NCI-H1048 (cell line): ENCODE measurements around the gene ELMO3.

Source experiments
- DNase-seq: peaks from one replicate; lab custom pipeline; 2025; lab: John Stamatoyannopoulos, UW

Gene ELMO3

GRCh38 chr16:67226295-67226803, 27.4 kb downstream of the ELMO3 start:
- no peak for DNase-seq

GRCh38 chr16:67226804-67227566, 28.1 kb downstream of the ELMO3 start, which contains the start of gene TMEM208:
Gene TMEM208, plus strand, starts transcription at chr16:67227130. Its CDS starts 89 bp downstream, at chr16:67227219.
- DNase-seq = peak; percentile 71

GRCh38 chr16:67227567-67227921, 28.6 kb downstream of the ELMO3 start:
- no peak for DNase-seq

DNA sequence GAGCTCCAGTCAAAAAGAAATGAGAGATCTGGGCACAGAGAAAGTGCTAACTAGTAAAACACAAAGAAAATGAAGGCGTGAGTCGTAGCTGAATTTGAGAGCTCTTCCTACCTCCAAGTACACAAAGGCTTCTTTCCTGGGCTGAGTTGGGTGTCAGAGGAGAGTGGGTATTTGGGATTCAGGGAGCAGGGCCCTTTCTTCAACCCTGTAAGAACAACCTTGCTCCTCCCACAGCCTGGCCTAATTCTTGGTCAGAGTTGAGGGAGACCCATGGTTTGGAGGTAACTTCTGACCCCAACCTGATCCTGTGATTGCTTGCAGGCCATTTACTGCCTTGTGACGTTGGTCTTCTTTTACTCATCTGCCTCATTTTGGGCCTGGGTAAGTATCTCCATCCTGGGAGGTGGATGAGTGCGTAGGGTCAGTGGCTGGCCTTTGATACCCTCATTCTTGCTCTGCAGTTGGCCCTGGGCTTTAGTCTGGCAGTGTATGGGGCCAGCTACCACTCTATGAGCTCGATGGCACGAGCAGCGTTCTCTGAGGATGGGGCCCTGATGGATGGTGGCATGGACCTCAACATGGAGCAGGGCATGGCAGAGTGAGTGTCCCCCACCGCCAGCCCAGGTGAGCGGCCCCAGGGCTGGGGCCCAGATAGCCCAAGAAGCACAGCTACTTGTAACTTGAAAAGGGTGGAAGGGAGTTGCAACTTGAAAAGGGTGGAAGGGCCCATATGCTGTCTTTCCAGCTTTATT, 29.3 kb downstream of the ELMO3 start:
- DNase-seq = no peak

GRCh38 chr16:67228905-67229304, 30.0 kb downstream of the ELMO3 start:
- DNase-seq = no peak

GRCh38 chr16:67229906-67230808, 31.2 kb downstream of the ELMO3 start:
- DNase-seq = no peak

DNA sequence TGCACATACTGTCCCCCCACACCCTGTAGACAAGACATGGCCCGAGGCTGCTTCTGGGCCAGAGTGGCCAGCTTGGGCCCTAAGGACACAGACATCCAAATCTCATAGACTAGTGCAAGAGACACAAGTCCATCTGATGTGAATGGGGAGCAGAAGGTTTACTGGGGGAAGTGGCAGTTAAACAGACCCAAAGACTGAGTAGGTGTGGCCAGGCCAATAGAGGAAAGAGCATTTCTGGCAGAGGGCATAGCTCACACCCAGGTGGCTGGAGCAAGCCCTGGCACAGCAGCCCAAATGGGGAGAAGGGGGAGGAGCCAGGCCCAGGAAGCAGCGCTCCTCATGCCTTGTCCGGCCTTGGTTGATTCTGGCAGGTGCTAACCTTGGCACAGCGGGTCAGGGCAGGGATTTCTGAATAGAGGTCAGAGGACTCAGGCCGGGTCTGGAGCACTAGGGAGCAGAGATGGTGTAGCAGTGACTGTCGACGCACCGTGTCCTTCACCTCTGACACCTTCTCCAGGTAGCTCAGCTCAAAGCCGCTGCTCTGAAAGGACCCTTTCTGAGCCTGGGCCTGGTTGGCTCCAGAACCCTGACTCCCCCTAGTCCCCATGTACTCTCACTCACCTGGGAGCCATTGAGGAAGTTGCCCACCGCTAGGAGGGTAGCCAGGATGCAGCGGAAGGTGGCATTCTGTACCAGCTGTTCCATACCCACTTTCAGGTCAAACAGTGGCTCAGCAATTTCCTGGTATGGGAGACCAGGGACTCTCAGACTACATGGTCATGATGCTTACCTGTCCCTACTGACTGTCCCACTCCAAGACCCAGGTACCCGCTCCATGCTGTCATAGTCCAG, 32.1 kb downstream of the ELMO3 start:
- DNase-seq = no peak

DNA sequence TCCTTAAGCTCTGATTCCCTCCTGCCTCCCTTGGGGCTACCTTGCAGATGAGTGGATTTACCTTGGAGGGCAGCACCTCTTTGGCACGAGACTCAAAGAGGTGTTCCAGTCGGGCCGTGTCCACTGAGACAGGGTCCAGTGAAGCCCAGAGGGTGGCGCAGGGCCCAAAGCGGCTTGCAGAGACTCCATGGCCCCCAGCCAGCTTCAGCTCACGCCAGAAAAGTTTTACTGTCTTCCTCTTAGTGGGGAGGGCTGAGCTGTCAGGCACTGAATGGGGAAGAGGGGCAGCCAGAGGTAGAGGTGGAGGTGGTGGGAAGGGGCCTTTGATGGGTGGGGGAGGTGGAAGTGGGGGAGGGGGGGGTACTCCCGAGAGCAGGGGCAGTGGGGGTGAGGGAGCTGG, 34.7 kb downstream of the ELMO3 start:
- DNase-seq = no peak

GRCh38 chr16:67234180-67234597, 35.3 kb downstream of the ELMO3 start:
- DNase-seq = no peak

GRCh38 chr16:67235816-67236562, 37.1 kb downstream of the ELMO3 start:
- DNase-seq = no peak

DNA sequence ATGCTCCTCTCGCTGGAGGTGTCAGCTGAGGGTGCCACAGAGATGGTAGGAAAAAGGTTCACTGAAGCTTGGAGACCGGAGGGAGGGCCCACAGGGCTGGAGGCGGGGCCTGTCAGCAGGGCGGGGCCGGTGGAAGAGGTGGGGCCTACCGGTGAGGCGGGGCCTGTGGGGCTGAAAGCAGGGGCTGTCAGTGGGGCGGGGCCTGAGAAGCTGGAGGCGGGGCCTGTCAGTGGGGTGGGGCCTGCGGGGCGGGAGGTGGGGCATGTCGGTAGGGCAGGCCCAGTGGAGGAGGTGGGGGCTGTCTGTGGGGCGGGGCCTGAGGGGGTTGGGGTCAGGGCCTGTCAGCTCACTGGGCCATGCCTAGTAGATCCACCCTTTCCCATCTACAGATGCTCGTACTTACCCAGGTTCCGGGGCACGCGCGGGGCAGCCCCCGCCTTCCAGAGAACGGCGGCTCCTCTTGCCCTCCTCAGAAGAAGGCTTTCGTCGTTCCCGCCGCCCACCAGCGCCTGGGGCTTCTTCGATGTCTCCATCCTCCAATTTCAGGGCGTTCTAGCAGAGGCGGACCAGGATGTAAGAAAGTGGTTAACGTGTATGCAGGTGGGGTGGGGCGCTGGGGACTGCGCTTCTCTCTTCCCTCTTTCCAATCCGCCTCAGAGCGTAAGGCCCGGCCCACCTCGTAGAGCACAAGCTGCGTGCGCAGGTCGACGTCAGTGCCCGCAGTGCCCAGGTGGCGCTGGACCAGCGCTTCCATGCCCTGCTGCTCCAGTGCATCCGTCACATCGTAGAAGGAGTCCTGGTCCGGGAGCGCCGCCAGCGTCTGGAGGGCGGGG, 37.8 kb downstream of the ELMO3 start:
- DNase-seq = no peak

GRCh38 chr16:67237396-67238277, 38.7 kb downstream of the ELMO3 start:
- DNase-seq = no peak

- DNase-seq = no peak
These were observed 39.3 kb downstream of the ELMO3 start for GRCh38 chr16:67238278-67238575.

- no peak for DNase-seq
These were observed 40.0 kb downstream of the ELMO3 start for GRCh38 chr16:67238806-67239470.

DNA sequence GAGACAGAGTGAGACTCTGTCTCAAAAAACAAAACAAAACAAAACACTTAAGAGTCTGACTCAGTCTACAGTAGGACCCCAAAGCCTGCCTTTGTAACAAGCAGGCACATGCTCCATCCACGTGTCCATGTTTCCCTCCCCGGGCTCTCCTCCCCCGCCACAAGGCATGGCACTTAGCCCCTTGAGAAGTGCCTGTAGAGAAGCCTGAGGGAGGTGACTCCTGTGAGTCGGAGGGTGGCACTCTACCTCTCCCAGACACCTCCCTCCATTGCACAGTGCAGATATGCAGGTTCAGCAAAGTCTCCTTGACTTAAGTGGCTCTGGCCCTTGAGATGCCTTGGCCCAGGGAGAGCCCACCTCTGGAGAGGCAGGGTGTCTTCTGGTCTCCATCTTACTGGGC, 41.6 kb downstream of the ELMO3 start:
- no peak for DNase-seq

GRCh38 chr16:67241008-67241900, 42.3 kb downstream of the ELMO3 start:
- DNase-seq = no peak

DNA sequence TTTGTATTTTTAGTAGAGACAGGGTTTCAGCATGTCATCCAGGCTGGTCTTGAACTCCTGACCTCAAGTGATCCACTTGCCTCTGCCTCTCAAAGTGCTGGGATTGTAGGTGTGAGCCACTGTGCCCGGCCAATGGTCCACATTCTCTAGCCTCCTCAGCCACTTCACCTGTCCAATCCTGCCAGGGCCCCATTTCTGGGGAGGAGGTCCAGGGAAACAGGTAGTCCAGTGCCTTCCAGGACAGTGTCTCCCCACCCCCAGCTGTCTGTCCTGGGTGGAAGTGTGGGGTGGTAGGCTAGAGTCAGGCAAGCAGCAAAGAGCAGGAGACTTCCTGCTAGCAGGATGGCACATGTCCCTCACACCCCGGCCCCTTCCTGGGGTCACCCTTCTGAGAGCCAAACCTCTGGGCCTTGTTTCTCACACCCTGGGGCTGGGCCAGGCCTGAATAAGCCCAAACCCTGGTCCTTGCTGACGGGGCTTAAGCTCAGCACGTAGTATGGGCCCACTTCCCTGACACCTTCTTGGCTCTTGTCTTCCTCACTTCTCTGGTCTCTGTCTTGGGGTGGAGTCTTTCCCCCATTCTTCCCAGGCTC, 43.3 kb downstream of the ELMO3 start:
- no peak for DNase-seq
